NCI-H2171 (cell line): Measurements from ENCODE around the gene ITGB4.
A peak's percentile ranks its signal among the peaks of the same experiment; 100 is the strongest.

Experiments
- DNase-seq: peaks from one replicate; lab custom pipeline; 2025; lab: John Stamatoyannopoulos, UW

Gene ITGB4

GRCh38 chr17:75731086-75731715 lies 9.9 kb downstream of the ITGB4 start:
- DNase-seq = no peak

- no peak for DNase-seq
These were observed 10.6 kb downstream of the ITGB4 start for GRCh38 chr17:75731716-75732498.

- DNase-seq = no peak
These were observed 12.2 kb downstream of the ITGB4 start for GRCh38 chr17:75733471-75733870.

GRCh38 chr17:75734674-75735294 lies 13.5 kb downstream of the ITGB4 start:
- DNase-seq = no peak

- no peak for DNase-seq
These were observed 15.0 kb downstream of the ITGB4 start for GRCh38 chr17:75736173-75736835.

GRCh38 chr17:75737133-75737962 lies 16.1 kb downstream of the ITGB4 start:
- DNase-seq = no peak

GRCh38 chr17:75738218-75738802 lies 17.1 kb downstream of the ITGB4 start:
- no peak for DNase-seq

- DNase-seq = no peak
These were observed 17.9 kb downstream of the ITGB4 start for GRCh38 chr17:75739174-75739573.

GRCh38 chr17:75739801-75740200 lies 18.5 kb downstream of the ITGB4 start:
- no peak for DNase-seq

GRCh38 chr17:75740215-75740614 lies 19.0 kb downstream of the ITGB4 start:
- DNase-seq = no peak

GRCh38 chr17:75740631-75741077 lies 19.4 kb downstream of the ITGB4 start:
- no peak for DNase-seq

GRCh38 chr17:75742337-75742736 lies 21.1 kb downstream of the ITGB4 start:
- no peak for DNase-seq

GRCh38 chr17:75743625-75744206 lies 22.5 kb downstream of the ITGB4 start:
- DNase-seq = no peak

GRCh38 chr17:75748706-75749105 lies 27.4 kb downstream of the ITGB4 start:
- no peak for DNase-seq

GRCh38 chr17:75749545-75750389 lies 28.5 kb downstream of the ITGB4 start:
- DNase-seq = peak; percentile 53

- no peak for DNase-seq
These were observed 29.6 kb downstream of the ITGB4 start for GRCh38 chr17:75750661-75751423.

GRCh38 chr17:75751676-75752404 lies 30.6 kb downstream of the ITGB4 start:
- DNase-seq = no peak

- no peak for DNase-seq
These were observed 31.1 kb downstream of the ITGB4 start for GRCh38 chr17:75752405-75752709.
